Sigmoid colon (tissue), 4 donors: ENCODE data around the gene AP1M2.

Experiments
- EP300 ChIP-seq, 4 donors: sonication (generic); formaldehyde crosslinking; IDR thresholded peaks; one replicate each; pipeline ENCODE4 v1.6.1; 2017; ENCODE audit warnings: antibody characterized with exemption in 4 of 4
- POLR2A ChIP-seq, 2 donors: fragments of 450-650 bp; IDR thresholded peaks; one replicate each; pipeline ENCODE4 v1.6.1; 2016; ENCODE audit warnings: antibody characterized with exemption in 2 of 2, mild to moderate bottlenecking in 2 of 2, moderate library complexity in 2 of 2
- POLR2AphosphoS5 ChIP-seq, 4 donors: sonication (generic); formaldehyde crosslinking; IDR thresholded peaks; one replicate each; pipeline ENCODE4 v1.6.1; 2017; ENCODE audit warnings: antibody characterized with exemption in 4 of 4
- TF ChIP-seq, protein P1 (sequence below), 4 experiments: fragments of 450-650 bp in 3 of 4; fragments of 200-600 bp in 1 of 4; IDR thresholded peaks; one replicate each; pipeline ENCODE4 v1.5.1; 2016 to 2019; ENCODE audit warnings: antibody characterized with exemption in 4 of 4, mild to moderate bottlenecking in 3 of 4, moderate library complexity in 2 of 4

DNA sequence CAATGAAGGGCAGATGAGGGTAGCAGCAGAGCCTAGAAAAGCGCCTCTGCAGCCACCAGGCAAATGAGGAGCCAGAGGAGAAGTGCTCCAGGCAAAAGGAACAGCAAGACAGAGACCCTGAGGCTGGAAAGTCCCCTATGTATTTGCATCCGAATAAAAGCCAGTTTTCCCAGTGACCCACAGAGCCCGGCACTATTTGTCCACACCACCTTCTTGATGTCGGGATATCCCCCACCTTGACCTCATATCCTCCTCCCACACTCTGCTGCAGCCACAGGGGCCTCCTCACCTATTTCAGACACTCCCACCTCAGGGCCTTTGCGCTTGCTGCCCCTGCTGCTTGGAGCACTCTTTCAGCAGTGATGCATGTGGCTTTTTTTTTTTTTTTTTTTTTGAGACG lies 36.8 kb downstream of the AP1M2 start:
- TF ChIP-seq, protein P1, sequence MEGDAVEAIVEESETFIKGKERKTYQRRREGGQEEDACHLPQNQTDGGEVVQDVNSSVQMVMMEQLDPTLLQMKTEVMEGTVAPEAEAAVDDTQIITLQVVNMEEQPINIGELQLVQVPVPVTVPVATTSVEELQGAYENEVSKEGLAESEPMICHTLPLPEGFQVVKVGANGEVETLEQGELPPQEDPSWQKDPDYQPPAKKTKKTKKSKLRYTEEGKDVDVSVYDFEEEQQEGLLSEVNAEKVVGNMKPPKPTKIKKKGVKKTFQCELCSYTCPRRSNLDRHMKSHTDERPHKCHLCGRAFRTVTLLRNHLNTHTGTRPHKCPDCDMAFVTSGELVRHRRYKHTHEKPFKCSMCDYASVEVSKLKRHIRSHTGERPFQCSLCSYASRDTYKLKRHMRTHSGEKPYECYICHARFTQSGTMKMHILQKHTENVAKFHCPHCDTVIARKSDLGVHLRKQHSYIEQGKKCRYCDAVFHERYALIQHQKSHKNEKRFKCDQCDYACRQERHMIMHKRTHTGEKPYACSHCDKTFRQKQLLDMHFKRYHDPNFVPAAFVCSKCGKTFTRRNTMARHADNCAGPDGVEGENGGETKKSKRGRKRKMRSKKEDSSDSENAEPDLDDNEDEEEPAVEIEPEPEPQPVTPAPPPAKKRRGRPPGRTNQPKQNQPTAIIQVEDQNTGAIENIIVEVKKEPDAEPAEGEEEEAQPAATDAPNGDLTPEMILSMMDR (IDR thresholded peaks at IDR 0.05) = no peak
- TF ChIP-seq POLR2A (IDR thresholded peaks at IDR 0.05) (no peak), EP300 (IDR thresholded peaks at IDR 0.05) (no peak), POLR2AphosphoS5 (IDR thresholded peaks at IDR 0.05) (no peak)
